Esophagus squamous epithelium (tissue), 4 donors: ENCODE data around the gene ANKS1B.

ENCODE experiments used
- POLR2A ChIP-seq, 4 donors: fragments of 450-650 bp; IDR thresholded peaks; one replicate each; pipeline ENCODE4 v1.6.1; 2017; ENCODE audit warnings: antibody characterized with exemption in 4 of 4, mild to moderate bottlenecking in 4 of 4, moderate library complexity in 3 of 4
- TF ChIP-seq, protein P1 (sequence below), 6 experiments: fragments of 450-650 bp in 4 of 6; fragments of 200-600 bp in 2 of 6; sonication (generic) in 2 of 6; IDR thresholded peaks; one replicate each; pipeline ENCODE4 v1.5.1; 2016 to 2019; ENCODE audit warnings: antibody characterized with exemption in 6 of 6, mild to moderate bottlenecking in 4 of 6, moderate library complexity in 4 of 6

GRCh38 chr12:99121546-99121945 is 863.2 kb downstream of the ANKS1B start:
- no peak for TF ChIP-seq POLR2A (IDR thresholded peaks at IDR 0.05)
- TF ChIP-seq, protein P1, sequence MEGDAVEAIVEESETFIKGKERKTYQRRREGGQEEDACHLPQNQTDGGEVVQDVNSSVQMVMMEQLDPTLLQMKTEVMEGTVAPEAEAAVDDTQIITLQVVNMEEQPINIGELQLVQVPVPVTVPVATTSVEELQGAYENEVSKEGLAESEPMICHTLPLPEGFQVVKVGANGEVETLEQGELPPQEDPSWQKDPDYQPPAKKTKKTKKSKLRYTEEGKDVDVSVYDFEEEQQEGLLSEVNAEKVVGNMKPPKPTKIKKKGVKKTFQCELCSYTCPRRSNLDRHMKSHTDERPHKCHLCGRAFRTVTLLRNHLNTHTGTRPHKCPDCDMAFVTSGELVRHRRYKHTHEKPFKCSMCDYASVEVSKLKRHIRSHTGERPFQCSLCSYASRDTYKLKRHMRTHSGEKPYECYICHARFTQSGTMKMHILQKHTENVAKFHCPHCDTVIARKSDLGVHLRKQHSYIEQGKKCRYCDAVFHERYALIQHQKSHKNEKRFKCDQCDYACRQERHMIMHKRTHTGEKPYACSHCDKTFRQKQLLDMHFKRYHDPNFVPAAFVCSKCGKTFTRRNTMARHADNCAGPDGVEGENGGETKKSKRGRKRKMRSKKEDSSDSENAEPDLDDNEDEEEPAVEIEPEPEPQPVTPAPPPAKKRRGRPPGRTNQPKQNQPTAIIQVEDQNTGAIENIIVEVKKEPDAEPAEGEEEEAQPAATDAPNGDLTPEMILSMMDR (IDR thresholded peaks at IDR 0.05): no peak
